OCI-LY1 (cell line): ENCODE measurements around the gene RGS17.

Source experiments
- H2AFZ ChIP-seq: fragments of 200-600 bp; sonication (generic), shearing (Covaris generic); 2 replicates; pipeline ENCODE4 v1.6.0; 2014; ENCODE audit warnings: antibody characterized with exemption, mild to moderate bottlenecking, low read length
- H3F3A ChIP-seq: fragments of 200-600 bp; sonication (generic), shearing (Covaris generic); 2 replicates; pipeline ENCODE4 v1.6.0; 2014; ENCODE audit warnings: mild to moderate bottlenecking, antibody characterized with exemption, low read length, moderate library complexity; ENCODE audit not compliant: insufficient read depth
- H3K27ac ChIP-seq: fragments of 200-600 bp; sonication (generic); 2 replicates; pipeline ENCODE4 v1.5.1; 2014; ENCODE audit warnings: low read length, mixed run types, mild to moderate bottlenecking, low read depth; ENCODE audit not compliant: poor library complexity, severe bottlenecking
- H3K27me3 ChIP-seq: fragments of 200-600 bp; sonication (generic); 2 replicates; pipeline ENCODE4 v1.6.0; 2014; ENCODE audit warnings: antibody characterized with exemption, mild to moderate bottlenecking, low read length, moderate library complexity; ENCODE audit not compliant: insufficient read depth
- H3K36me3 ChIP-seq: fragments of 200-600 bp; sonication (generic); 2 replicates; pipeline ENCODE4 v1.6.1; 2014; ENCODE audit warnings: mild to moderate bottlenecking, antibody characterized with exemption, low read length, moderate library complexity, mixed read lengths; ENCODE audit not compliant: insufficient read depth
- H3K4me1 ChIP-seq: fragments of 200-600 bp; sonication (generic); 2 replicates; pipeline ENCODE4 v1.5.1; 2014; ENCODE audit warnings: mild to moderate bottlenecking, low read length, moderate library complexity; ENCODE audit not compliant: insufficient read depth, severe bottlenecking
- H3K4me2 ChIP-seq: fragments of 200-600 bp; sonication (generic), shearing (Covaris generic); 2 replicates; pipeline ENCODE4 v1.6.1; 2014; ENCODE audit warnings: low read length
- H3K4me3 ChIP-seq: fragments of 200-600 bp; sonication (generic); 2 replicates; pipeline ENCODE4 v1.5.1; 2014; ENCODE audit warnings: low read length, low read depth, mild to moderate bottlenecking, mixed read lengths; ENCODE audit not compliant: poor library complexity, severe bottlenecking
- H3K79me2 ChIP-seq: fragments of 200-600 bp; shearing (Covaris generic); 2 replicates; pipeline ENCODE4 v1.6.1; 2016; ENCODE audit warnings: mixed run types, low read length, mixed read lengths; ENCODE audit not compliant: insufficient read depth
- H3K9ac ChIP-seq: fragments of 200-600 bp; sonication (generic), shearing (Covaris generic); 2 replicates; pipeline ENCODE4 v1.6.1; 2014; ENCODE audit warnings: mild to moderate bottlenecking, low read length, mixed read lengths
- H3K9me2 ChIP-seq: fragments of 200-600 bp; sonication (generic), shearing (Covaris generic); 2 replicates; pipeline ENCODE4 v1.6.1; 2014; ENCODE audit warnings: low read depth, mild to moderate bottlenecking, low read length, mixed read lengths
- H3K9me3 ChIP-seq: fragments of 200-600 bp; shearing (Covaris generic); 2 replicates; pipeline ENCODE4 v1.6.1; 2014; ENCODE audit warnings: low read length, mixed read lengths
- H4K20me1 ChIP-seq: fragments of 200-600 bp; sonication (generic), shearing (Covaris generic); 2 replicates; pipeline ENCODE4 v1.6.0; 2016; ENCODE audit warnings: mild to moderate bottlenecking, low read length; ENCODE audit not compliant: insufficient read depth
- CTCF ChIP-seq: fragments of 200-600 bp; sonication (generic), shearing (Covaris generic); IDR thresholded peaks from 2 replicates; pipeline ENCODE4 v1.5.1; 2017; ENCODE audit warnings: mild to moderate bottlenecking, antibody characterized with exemption, low read length, moderate library complexity, mixed read lengths
- EZH2 ChIP-seq: fragments of 200-600 bp; sonication (generic), shearing (Covaris generic); IDR thresholded peaks from 2 replicates; pipeline ENCODE4 v1.8.0; 2017; ENCODE audit warnings: borderline replicate concordance, mixed run types, mild to moderate bottlenecking, antibody characterized with exemption, low read length, moderate library complexity, mixed read lengths

Gene RGS17

DNA sequence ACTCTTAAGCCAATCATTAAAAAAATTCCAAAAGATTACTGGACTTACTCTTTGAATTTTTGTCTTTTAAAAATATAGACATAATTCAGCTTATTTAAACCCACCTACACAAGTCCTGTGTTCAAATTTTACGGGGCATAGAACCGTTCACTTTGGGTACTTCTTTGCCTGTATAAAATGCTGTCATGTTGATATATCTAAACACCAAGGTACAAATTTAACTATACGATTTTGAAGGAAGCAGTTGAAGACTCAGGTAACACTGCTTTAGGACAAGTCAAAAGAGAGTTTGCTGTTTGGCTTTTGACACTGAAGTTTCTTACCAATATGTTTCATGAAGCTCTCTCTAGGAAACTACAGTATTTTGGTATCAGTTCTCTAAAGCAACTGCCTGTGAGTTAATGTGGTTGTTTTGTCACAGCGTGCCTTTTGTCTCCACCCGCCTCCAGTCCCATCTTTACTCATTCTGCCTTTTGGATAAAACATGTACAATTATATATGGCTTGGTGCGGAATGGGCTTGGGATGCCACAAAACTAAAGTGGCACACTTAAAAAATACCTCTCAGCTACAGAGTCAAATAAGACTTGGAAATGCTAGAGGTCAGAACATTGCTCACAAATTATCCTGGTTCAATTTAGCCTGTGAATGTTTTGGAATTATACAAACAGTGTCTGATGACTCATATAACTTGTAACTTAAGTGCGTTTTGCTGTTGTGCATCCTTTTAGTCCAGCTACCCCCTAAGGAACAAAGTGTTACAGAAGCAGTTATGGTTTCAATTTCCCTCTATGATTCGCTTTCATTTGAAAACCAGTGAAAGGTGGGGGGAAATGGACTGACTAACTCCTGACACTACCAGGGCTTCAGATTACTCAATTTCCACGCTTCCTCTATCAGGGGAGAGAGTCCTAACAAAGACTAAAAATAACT, 38.7 kb downstream of the RGS17 start:
- H3F3A ChIP-seq: no peaks in the 10 kb centered on the region
- H3K9me3 ChIP-seq: no peaks in the 10 kb centered on the region
- no peak overlapping the region for H3K4me2 ChIP-seq
- no peaks in the 10 kb centered on the region for H3K79me2 ChIP-seq
- no peaks in the 10 kb centered on the region for H3K36me3 ChIP-seq
- no peak overlapping the region for H3K4me3 ChIP-seq
- H3K27me3 ChIP-seq: no peaks in the 10 kb centered on the region
- no peak overlapping the region for H3K9ac ChIP-seq
- no peaks in the 10 kb centered on the region for H3K4me1 ChIP-seq
- no peak overlapping the region for H3K27ac ChIP-seq
- no peaks in the 10 kb centered on the region for H3K9me2 ChIP-seq
- TF ChIP-seq EZH2 (no peak), CTCF (no peak)
- H4K20me1 ChIP-seq: no peaks in the 10 kb centered on the region
- no peak overlapping the region for H2AFZ ChIP-seq

DNA sequence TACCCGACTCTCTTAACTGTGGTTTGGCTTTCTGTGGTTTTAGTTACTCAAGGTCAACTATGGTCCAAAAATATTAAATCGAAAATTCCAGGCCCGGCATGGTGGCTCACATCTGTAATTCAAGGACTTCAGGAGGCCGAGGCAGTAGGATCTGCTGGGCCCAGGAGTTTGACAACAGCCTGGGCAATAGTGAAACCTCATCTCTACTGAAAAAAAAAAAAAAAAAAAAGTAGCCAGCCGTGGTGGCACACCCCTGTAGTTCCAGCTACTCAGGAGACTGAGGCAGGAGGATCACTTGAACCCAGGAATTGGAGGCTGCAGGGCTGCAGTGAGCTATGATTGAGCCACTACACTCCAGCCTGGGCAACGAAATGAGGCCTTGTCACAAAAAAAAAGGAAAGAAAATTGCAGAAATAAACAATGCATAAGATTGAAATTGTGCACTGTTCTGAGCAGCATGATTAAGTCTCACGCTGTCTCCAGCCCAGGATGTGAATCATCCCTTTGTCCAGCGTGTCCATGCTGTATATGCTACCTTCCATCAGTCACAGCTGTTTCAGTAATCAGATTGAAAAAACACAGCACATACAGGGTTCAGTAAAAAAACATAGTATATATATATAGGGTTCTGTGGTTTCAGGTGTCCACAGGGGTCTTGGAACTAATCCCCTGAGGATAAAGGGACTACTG, 40.7 kb downstream of the RGS17 start:
- no peak for TF ChIP-seq CTCF
- no peak for TF ChIP-seq EZH2
- Histone ChIP-seq H3K79me2 (no peaks in the 10 kb centered on the region), H3K4me1 (no peaks in the 10 kb centered on the region), H3K9ac (no peak overlapping the region), H3K4me2 (no peak overlapping the region), H4K20me1 (no peaks in the 10 kb centered on the region), H3K27ac (no peak overlapping the region), H3K27me3 (no peaks in the 10 kb centered on the region), H3K4me3 (no peak overlapping the region), H3F3A (no peaks in the 10 kb centered on the region), H3K9me2 (no peaks in the 10 kb centered on the region), H2AFZ (no peak overlapping the region), H3K36me3 (no peaks in the 10 kb centered on the region), H3K9me3 (no peaks in the 10 kb centered on the region)

- TF ChIP-seq EZH2: no peak
- no peak for TF ChIP-seq CTCF
- H3K4me3 ChIP-seq: no peak overlapping the region
- no peaks in the 10 kb centered on the region for H4K20me1 ChIP-seq
- H3K79me2 ChIP-seq: no peaks in the 10 kb centered on the region
- H2AFZ ChIP-seq: no peak overlapping the region
- no peaks in the 10 kb centered on the region for H3F3A ChIP-seq
- H3K36me3 ChIP-seq: no peaks in the 10 kb centered on the region
- no peaks in the 10 kb centered on the region for H3K27me3 ChIP-seq
- H3K27ac ChIP-seq: no peak overlapping the region
- H3K9ac ChIP-seq: no peak overlapping the region
- H3K4me2 ChIP-seq: no peak overlapping the region
- no peaks in the 10 kb centered on the region for H3K4me1 ChIP-seq
- H3K9me2 ChIP-seq: no peaks in the 10 kb centered on the region
- H3K9me3 ChIP-seq: no peaks in the 10 kb centered on the region
Observed at GRCh38 chr6:153088796-153089195, 42.3 kb downstream of the RGS17 start.
